D341Med (cell line): ENCODE measurements around the gene CPNE1.
"Not testable (repeated sequence)": the region's sequence is repeated elsewhere in the genome, so short reads cannot be mapped to it uniquely, and the experiment has no call there.

Source experiments
- DNase-seq: peaks from one replicate; pipeline ENCODE4 v3.0.0; 2012; ENCODE audit warnings: low spot score

The CPNE1 gene

DNA sequence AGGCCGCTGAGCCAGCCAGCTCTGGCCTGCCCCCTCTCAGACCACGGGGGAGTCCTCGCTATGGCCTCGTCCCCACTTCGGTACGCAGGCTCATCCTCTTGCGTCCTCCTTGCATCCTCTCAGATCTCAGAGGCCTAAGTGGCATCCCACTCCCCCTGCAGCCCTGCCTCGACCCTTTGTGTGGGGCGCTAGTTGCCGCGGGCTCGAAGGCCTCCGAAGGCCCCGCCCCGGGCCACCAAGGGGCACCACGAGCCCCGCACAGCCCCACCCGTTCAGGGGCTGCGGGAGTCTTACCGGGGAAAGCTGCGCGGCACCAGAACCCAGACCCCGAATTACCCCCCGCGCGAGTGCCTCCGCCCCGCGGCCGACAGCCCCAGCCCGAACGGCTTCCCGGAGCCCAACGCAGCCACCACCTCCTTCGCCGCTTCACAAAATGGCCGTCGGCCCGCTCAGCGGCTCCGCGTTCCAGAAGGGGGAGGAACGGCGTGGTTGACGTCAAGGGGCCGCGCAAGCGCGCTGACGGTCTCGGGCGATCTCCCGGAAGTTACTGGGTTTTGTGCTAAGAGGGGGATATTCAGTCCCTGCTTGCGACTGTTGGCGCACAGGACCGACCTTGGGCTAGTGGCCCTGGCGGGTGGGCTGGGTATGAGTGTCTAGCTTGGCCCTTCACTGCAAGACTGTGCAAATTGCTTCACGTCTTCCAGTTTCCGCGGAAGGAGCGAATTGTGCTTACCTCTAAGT, at the start of gene CPNE1, which contains the start of gene RBM12:
TSS of gene CPNE1 (minus strand) at position 435 of the 741 bp plus-strand sequence. CDS start 31,977 bp downstream, outside the sequence.
TSS of gene RBM12 (minus strand) at position 435 of the 741 bp plus-strand sequence. CDS start 9,578 bp downstream, outside the sequence.
- DNase-seq: peak; percentile 98

DNA sequence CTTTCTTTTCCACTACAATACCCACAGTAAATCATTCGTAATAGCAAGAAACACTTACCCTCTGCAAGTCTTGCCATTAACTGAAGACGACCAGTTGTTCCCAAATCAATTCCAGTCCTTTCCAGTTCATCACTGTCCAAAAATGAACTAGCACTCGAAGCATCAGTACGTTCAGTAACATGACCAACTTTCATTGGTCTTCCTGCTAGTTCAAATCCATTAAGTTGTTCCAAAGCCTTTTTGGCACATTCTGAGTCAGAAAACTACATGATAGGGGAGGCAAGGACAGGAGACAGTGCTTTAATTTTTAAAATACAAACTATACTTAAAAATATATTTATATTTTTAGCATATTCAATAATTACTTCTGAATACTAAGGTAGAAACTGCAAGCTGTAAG, 49.4 kb upstream of the CPNE1 start:
- no peak for DNase-seq

GRCh38 chr20:35713120-35713519, 48.4 kb upstream of the CPNE1 start:
- not testable (repeated sequence) for DNase-seq

GRCh38 chr20:35711588-35712209, 47.0 kb upstream of the CPNE1 start:
- no peak for DNase-seq

DNA sequence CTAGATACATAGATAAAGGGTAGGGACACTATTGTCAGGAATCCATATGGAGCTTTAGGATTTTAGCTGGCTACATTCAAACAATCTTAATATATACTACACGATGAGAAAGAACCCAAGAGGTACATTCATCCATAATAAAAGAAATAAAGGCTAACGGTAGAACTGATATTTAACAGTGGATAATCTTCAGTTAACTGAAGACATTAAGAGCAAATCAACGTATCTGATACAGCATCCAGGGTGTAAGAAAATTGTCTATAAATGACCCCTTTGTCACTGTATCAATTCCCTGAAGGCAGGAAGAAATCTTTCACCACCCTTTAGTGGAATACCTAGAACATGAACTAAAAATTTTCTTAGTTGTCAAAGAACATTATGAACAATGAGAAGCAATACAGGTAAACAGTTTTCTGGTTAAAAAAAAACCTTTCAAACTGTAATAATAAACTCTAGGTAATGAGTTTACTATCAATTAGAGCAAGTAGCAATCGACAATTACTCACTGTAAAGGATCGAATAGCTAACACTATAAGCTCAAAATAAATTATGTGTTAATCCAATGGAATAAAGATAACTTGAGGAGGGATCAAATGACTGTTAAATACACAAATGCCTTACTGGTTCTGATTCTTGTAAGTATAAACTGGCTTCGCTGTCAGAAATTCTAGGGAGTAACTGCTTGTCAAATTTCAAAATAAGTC, 46.3 kb upstream of the CPNE1 start:
- DNase-seq: no peak

- DNase-seq: no peak
Observed at GRCh38 chr20:35710039-35710438, 45.3 kb upstream of the CPNE1 start.

DNA sequence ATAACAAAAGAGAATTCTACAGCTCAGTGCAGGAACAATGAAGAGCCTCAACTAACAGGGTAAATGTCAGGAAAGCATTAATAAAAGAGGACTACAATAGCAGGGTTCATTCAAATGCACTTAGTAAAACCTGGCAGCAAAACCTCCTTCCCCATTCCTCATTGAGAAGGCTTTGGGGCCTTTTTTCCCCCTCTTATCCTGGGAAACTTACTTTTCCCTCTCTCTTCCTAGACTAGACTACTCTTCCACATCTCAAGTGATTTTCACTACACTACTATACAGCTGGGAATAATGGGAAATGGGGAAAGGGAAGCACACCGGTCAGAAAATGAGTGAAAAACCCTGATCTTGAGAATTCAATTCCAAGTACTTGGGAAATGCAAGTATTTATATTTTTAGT, 44.6 kb upstream of the CPNE1 start:
- DNase-seq: no peak

DNA sequence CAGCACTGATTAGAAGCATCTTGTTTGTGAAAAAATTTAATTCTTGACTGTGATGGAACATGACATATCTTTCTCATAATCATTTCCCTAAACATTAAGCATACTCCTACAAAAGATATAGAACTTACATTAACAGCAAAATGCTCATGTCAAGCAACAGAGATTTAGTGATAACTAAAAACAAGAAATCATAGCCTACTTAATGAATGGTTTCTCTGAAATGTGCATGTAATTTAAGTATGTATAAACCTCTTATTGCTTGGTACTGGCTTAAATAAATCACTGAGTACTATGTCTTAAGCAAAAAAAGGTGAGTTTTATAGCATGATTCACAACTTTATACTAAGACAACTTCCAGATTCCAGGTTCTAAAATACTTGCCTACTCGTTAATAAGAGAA, 43.8 kb upstream of the CPNE1 start:
- no peak for DNase-seq

DNA sequence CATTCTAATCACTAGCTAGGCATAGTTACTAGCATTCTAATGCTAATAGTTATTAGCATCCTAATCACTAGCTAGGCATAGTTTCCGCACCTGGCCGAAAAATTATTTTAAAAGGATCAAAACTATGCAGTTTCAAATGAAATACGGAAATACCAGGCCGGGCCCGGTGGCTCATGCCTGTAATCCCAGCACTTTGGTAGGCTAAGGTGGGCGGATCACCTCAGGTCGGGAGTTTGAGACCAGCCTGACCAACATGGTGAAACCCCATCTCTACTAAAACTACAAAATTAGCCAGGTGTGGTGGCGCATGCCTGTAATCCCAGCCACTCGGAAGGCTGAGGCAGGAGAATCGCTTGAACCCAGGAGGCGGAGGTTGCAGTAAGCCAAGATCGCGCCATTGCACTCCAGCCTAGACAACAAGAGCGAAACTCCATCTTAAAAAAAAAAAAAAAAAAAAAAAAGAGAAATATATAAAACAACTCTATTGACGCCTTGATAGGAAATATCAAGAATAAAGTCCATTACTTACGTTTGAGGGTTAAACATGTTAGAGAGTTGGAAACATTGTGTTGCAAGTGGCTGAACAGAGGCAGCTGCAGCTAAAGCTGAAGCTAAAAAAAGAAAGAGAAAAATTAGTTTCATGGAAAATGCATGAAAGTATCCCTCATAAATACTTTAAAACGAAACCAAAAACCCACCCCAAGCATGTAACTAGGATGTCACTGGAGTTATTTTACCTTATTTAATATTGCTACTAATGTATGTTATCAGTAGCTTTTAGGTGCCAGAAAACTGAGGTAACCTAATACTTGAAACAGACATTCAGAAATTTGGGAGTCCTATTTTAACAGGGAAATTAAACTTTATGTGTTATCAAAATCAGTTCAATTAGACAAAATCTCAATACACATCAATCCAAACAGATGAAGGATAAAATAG, 42.2 kb upstream of the CPNE1 start:
- DNase-seq: not testable (repeated sequence)

DNA sequence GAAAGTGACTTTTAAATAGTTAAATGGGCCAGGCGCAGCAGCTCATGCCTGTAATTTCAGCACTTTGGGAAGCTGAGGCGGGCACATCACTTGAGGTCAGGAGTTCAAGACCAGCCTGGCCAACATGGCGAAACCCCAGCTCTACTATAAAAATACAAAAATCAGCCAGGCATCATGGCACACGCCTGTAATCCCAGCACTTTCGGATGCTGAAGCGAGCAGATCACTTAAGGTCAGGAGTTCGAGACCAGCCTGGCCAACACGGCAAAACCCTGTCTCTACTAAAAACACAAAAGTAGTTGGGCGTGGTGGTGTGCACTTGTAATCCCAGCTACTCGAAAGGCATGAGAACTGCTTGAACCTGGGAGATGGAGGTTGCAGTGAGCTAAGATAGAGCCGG, 41.2 kb upstream of the CPNE1 start:
- DNase-seq: not testable (repeated sequence)

DNA sequence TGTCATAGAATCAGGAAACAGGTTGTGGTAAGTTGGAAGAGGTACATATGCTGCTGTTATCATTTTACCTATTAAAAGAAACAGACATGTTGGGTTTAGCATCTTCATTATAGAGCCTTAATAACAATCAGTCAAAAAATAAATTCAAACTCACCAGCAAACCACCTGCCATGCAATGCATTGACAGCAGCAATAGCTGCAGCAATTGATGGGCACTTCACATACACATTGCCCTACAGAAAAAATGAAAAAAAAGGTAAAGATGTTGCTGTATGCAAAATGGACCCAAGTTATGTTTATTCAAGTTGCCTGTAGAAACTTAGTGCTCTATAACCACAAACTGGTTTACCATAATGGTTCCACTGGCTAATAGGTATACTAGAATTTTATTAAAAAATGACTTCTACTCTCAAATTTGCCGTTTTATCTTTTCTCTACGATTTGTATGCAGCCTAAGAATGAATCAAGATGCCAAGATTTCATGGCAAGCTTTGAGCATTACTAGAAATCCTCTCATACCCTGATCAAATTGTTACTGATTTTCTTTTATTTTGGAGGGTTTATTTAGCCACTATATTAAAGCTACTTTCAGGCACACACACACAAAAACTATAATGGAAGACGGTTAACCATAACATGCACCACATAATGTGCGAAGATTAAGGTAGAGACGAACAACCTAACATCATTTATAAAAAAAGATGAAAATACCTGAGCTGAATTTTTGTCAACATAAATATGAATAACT, 40.0 kb upstream of the CPNE1 start:
- no peak for DNase-seq

DNA sequence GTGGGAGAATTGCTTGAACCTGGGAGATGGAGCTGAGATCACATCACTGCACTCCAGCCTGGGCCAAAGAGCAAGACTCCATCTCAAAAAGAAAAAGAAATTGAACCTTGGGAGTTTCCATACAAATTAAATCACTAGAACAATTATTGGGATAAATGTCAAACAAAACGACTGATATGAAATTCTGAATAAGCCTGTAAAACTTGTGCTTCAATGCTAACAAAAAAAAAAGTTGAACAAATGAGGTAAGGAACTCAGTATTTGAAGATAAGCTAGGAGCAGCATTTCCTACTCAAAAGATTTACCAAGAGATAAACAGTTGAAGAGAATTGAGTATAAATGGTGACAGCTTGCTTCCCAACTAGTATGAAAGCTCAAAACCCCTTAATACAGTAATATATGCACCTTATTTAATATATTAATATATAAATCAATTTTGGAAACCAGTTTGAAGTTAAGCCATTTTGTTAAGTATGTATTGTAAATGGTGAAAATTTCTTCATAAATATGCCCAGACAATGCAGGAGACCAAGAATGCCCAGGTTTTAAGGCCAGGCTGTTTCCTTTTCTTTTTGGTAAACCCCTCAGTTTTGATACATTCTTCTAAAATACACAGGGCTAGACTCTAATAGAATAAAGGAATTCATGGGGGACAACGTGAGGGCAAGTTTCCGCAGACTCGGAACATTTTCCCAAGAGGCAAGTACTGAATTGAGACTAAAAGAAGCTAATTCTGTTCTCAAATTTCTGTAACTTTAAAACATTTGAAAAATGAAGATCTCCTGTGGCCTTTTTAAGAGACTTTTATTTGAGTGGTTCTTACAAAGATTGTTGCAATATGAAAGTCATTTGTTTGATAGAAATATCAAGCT, 38.4 kb upstream of the CPNE1 start:
- no peak for DNase-seq

GRCh38 chr20:35702051-35702823, 37.5 kb upstream of the CPNE1 start:
- no peak for DNase-seq

GRCh38 chr20:35700625-35701148, 36.0 kb upstream of the CPNE1 start:
- DNase-seq: no peak

GRCh38 chr20:35699957-35700624, 35.4 kb upstream of the CPNE1 start:
- DNase-seq: no peak

- DNase-seq: peak; percentile 98
Observed at GRCh38 chr20:35699127-35699956, 34.6 kb upstream of the CPNE1 start, which contains the start of the genes NFS1 and ROMO1. TSS of gene NFS1 (minus strand) at chr20:35699352. CDS start at chr20:35699288, 64 bp downstream. TSS of gene ROMO1 (plus strand) at chr20:35699405. CDS start at chr20:35699633, 228 bp downstream.
